Body of pancreas (tissue), 4 donors: ENCODE data around the gene COX6A2. TPM values are rescaled to one million over a fixed set of nuclear protein-coding genes. Genes with fewer than 3 reads are reported as not detected.
"Not testable (repeated sequence)": the region's sequence is repeated elsewhere in the genome, so short reads cannot be mapped to it uniquely, and the experiment has no call there.

ENCODE experiments used
- ATAC-seq: fragments of 150-250 bp; one replicate; pipeline ENCODE4 v1.9.1; 2016
- DNase-seq, 4 donors: peaks; one replicate each; pipeline ENCODE4 v3.0.0-alpha.2; 2019
- H3K27ac ChIP-seq, 4 donors: fragments of 200-600 bp; sonication (generic); 1 replicate in 3 of 4; 2 replicates in 1 of 4; pipeline versions ENCODE4 v1.5.1 to v1.6.1; 2016 to 2019; ENCODE audit warnings: mild to moderate bottlenecking in 1 of 4, mixed read lengths in 1 of 4, moderate library complexity in 1 of 4
- H3K27me3 ChIP-seq, 2 donors: fragments of 200-600 bp; sonication (generic); one replicate each; pipeline ENCODE4 v1.6.0; 2016; ENCODE audit warnings: mild to moderate bottlenecking in 1 of 2
- H3K36me3 ChIP-seq, 2 donors: fragments of 200-600 bp; sonication (generic); replicated peaks in 1 of 2; 2 replicates each; pipeline ENCODE4 v1.5.1; 2016; ENCODE audit warnings: low read depth in 2 of 2; ENCODE audit not compliant: insufficient read depth in 1 of 2
- H3K4me1 ChIP-seq: fragments of 200-600 bp; sonication (generic); one replicate; pipeline ENCODE4 v1.6.0; 2016
- H3K4me3 ChIP-seq, 2 donors: fragments of 200-600 bp; sonication (generic); 1 replicate in 1 of 2; 2 replicates in 1 of 2; pipeline ENCODE4 v1.5.1; 2016 to 2019
- H3K9me3 ChIP-seq, 3 donors: fragments of 200-600 bp; sonication (generic); 1 replicate in 2 of 3; 2 replicates in 1 of 3; pipeline ENCODE4 v1.5.1; 2016
- CTCF ChIP-seq, 7 experiments: fragments of 450-650 bp in 4 of 7; fragments of 200-600 bp in 3 of 7; sonication (generic) in 3 of 7; IDR thresholded peaks; one replicate each; pipeline ENCODE4 v1.5.1; 2016 to 2019; ENCODE audit warnings: antibody characterized with exemption in 7 of 7
- POLR2A ChIP-seq, 3 donors: fragments of 450-650 bp; IDR thresholded peaks; one replicate each; pipeline ENCODE4 v1.6.1; 2016; ENCODE audit warnings: antibody characterized with exemption in 3 of 3, mild to moderate bottlenecking in 2 of 3
- WGBS, 2 donors: methylation state at CpG; one replicate each; pipeline ENCODE4 v1.1.5; 2017; 5-methylcytosine and 5-hydroxymethylcytosine counted together
- intact Hi-C: fragments of 100-400 bp; cut with DNase I; formaldehyde crosslinking; loops from one replicate; pipeline ENCODE4 v1.15.1; 2023
- total RNA-seq, 2 donors: library from RNA; depleted of rRNA; stranded (reverse); fragments of >200 nt; gene quantifications; one replicate each; pipeline ENCODE4 v1.1.0, GENCODE V29; 2016

The COX6A2 gene
- total RNA-seq, 2 donors from 2014 or later, result not detected

GRCh38 chr16:31423801-31424200 is 4.4 kb downstream of the COX6A2 start:
- intact Hi-C loops, result no loop called here
- Histone ChIP-seq H3K27me3 (peaks cover 0 to 4% of the 10 kb centered on the region in 2 donors), H3K4me3 (no peak overlapping the region), H3K4me1 (peaks cover 5% of the 10 kb centered on the region), H3K9me3 (no peaks in the 10 kb centered on the region), H3K27ac (no peak overlapping the region), H3K36me3 (no peaks in the 10 kb centered on the region)
- no peak for DNase-seq
- 64 to 65% methylated on average over 7 to 12 of the region's 12 CpGs for WGBS, 2 donors
- no peak for TF ChIP-seq POLR2A (IDR thresholded peaks at IDR 0.05)
- no peak for TF ChIP-seq CTCF (IDR thresholded peaks at IDR 0.05)
- no peak for ATAC-seq

- no peak for DNase-seq
- ATAC-seq, result no peak
- 37 to 60% methylated on average over 3 of the region's 3 CpGs for WGBS, 2 donors
- intact Hi-C loops, result no loop called here
- Histone ChIP-seq H3K27ac (no peak overlapping the region), H3K4me1 (peaks cover 5% of the 10 kb centered on the region), H3K36me3 (no peaks in the 10 kb centered on the region), H3K9me3 (no peaks in the 10 kb centered on the region), H3K27me3 (peaks cover 0 to 4% of the 10 kb centered on the region in 2 donors), H3K4me3 (no peak overlapping the region)
- TF ChIP-seq CTCF (IDR thresholded peaks at IDR 0.05), result no peak
- no peak for TF ChIP-seq POLR2A (IDR thresholded peaks at IDR 0.05)
Measured at GRCh38 chr16:31423241-31423640, 4.9 kb downstream of the COX6A2 start.

GRCh38 chr16:31421587-31421986 is 6.6 kb downstream of the COX6A2 start:
- peaks cover 0 to 4% of the 10 kb centered on the region in 2 donors for H3K27me3 ChIP-seq
- no peaks in the 10 kb centered on the region for H3K36me3 ChIP-seq
- no peak overlapping the region for H3K27ac ChIP-seq
- ATAC-seq, result no peak
- no peak for DNase-seq
- no peak overlapping the region for H3K4me3 ChIP-seq
- no peaks in the 10 kb centered on the region for H3K9me3 ChIP-seq
- intact Hi-C loops, result no loop called here
- no peaks in the 10 kb centered on the region for H3K4me1 ChIP-seq
- TF ChIP-seq POLR2A (IDR thresholded peaks at IDR 0.05), result no peak
- no peak for TF ChIP-seq CTCF (IDR thresholded peaks at IDR 0.05)
- WGBS, 2 donors, result 44 to 51% methylated on average over 5 to 6 of the region's 6 CpGs

GRCh38 chr16:31420037-31420436 is 8.1 kb downstream of the COX6A2 start:
- Histone ChIP-seq H3K4me1 (no peaks in the 10 kb centered on the region), H3K36me3 (no peaks in the 10 kb centered on the region), H3K27me3 (peaks cover 0 to 4% of the 10 kb centered on the region in 2 donors), H3K27ac (no peak overlapping the region), H3K4me3 (no peak overlapping the region), H3K9me3 (no peaks in the 10 kb centered on the region)
- ATAC-seq (no peak), DNase-seq (no peak)
- intact Hi-C loops, result no loop called here
- 63 to 74% methylated on average over 3 of the region's 3 CpGs for WGBS, 2 donors
- TF ChIP-seq POLR2A (IDR thresholded peaks at IDR 0.05), result no peak
- TF ChIP-seq CTCF (IDR thresholded peaks at IDR 0.05), result no peak

- no peak overlapping the region for H3K27ac ChIP-seq
- H3K36me3 ChIP-seq, result no peaks in the 10 kb centered on the region
- peaks cover 0 to 4% of the 10 kb centered on the region in 2 donors for H3K27me3 ChIP-seq
- no peaks in the 10 kb centered on the region for H3K4me1 ChIP-seq
- DNase-seq (no peak), ATAC-seq (no peak)
- intact Hi-C loops, result no loop called here
- no peak overlapping the region for H3K4me3 ChIP-seq
- TF ChIP-seq CTCF (IDR thresholded peaks at IDR 0.05) (no peak), POLR2A (IDR thresholded peaks at IDR 0.05) (no peak)
- 84 to 92% methylated on average over 5 of the region's 5 CpGs for WGBS, 2 donors
- no peaks in the 10 kb centered on the region for H3K9me3 ChIP-seq
Measured at GRCh38 chr16:31417916-31418315, 10.2 kb downstream of the COX6A2 start.

- H3K27me3 ChIP-seq, H3K4me1 ChIP-seq, ATAC-seq, H3K27ac ChIP-seq, H3K9me3 ChIP-seq, DNase-seq, H3K36me3 ChIP-seq, H3K4me3 ChIP-seq, intact Hi-C loops: not testable (repeated sequence)
- WGBS, 2 donors, result 75 to 86% methylated on average over 2 of the region's 2 CpGs
Measured at GRCh38 chr16:31417036-31417435, 11.1 kb downstream of the COX6A2 start.
